ENCODE results near the gene KRTAP10-10.
"Not testable (repeated sequence)": the region's sequence is repeated elsewhere in the genome, so short reads cannot be mapped to it uniquely, and the experiment has no call there.

Gene KRTAP10-10, protein sequence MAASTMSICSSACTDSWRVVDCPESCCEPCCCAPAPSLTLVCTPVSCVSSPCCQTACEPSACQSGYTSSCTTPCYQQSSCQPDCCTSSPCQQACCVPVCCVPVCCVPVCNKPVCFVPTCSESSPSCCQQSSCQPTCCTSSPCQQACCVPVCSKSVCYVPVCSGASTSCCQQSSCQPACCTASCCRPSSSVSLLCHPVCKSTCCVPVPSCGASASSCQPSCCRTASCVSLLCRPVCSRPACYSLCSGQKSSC

DNA sequence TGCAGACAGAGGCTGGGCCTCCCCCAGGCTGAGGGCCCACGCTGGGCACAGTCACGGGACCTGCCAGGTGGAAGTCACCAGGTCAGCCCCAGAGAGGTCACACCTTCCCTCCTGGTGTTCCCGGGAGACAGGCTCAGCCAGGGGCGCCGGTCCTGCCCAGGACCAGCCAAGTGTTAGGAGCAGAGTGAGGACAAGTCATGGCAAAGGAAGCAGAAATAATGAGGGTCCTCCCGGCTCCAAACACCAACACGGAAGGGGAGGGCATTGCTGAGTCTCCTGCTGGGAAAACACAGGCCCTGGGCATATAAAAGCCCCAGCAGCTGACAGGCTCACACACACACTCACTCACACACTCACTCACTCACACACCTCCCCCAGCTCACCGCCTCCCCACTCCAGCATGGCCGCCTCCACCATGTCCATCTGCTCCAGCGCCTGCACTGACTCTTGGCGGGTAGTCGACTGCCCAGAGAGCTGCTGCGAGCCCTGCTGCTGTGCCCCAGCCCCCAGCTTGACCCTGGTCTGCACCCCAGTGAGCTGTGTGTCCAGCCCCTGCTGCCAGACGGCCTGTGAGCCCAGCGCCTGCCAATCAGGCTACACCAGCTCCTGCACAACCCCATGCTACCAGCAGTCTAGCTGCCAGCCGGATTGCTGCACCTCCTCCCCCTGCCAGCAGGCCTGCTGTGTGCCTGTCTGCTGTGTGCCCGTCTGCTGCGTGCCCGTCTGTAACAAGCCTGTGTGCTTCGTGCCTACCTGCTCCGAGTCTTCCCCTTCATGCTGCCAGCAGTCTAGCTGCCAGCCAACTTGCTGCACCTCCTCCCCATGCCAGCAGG is at the start of gene KRTAP10-10:
KRTAP10-10 (plus strand) TSS at position 339 of the 833 bp plus-strand sequence; CDS start at position 401, 62 bp downstream.
- FAIRE-seq, result no peak
- DNase-seq (ENCODE audit: low spot score), result no peak

DNA sequence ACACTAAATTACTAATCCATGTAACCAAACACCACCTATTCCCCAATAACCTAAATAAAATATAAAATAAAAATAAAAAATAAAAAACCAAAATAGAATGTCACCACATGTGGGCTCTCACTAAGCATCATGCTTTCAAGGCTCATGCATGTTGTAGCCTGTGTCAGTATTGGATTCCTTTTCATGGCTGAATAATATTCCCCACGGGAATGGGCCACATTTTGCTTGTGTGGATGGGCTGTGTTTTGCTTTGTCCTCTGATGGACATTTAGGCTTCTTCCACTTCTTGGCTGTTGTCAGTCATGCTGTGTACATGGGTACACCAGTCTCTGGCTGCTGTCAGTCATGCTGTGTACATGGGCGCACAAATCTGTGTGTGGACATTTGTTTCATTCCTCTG is 48.1 kb upstream of the KRTAP10-10 start:
- FAIRE-seq (no peak), DNase-seq (ENCODE audit: low spot score) (no peak)

DNA sequence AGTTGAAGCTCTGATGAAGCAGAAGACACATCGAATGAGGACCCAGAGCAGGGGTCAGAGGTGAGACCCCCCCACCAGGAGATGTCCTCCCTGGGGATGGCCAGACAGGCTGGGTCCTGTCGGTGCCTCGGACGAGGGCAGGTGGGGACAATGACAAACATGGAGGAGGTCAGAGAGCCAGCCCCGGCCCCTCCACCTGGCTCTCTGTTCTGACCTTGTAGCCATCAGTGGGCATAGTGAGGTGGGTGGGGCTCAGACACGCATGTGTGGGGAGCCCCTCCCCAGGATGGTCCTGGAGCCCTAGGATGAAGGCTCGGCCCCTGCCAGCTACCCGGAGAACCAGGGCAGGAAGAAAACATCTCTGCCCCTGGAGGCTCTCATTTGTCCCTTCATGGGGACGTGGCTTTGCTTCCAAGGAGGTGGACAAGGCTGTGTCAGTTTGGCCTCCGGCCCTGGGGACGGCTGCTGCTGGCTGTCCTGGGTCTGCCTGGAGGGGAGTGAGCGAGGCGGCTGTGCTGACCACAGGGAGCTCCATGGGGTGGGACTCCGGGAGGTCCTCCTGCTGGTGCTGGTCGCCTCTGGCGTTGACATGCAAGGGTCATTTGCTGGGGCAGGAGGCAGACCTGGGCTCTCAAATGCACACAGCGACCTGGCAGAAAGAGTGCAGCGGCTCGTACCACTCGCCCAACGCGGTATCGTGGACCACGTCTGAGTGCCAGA is 47.4 kb upstream of the KRTAP10-10 start:
- DNase-seq (ENCODE audit: low spot score), result no peak

DNA sequence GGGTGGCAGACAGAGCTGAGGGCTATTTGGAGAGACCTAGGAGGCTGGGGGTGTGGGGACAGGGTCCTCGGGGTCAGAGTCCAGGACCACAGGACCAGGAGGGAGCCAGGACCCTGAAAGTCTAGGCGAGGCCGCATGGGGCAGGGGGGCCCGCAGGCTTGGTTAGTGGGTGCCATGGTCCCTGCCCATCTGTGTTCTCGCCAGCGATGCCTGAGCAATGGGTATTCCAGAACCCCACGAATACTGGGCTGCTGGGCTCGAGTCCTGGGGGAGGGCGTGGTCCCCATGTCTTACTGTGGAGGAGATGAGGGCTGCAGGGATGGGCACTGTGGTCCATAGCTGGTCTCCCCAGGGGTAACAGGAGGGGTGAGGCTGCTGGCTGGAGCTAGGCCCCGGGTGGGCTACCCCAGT is 46.8 kb upstream of the KRTAP10-10 start:
- FAIRE-seq (no peak), DNase-seq (ENCODE audit: low spot score) (no peak)

More for the DNA sequence above, 47.4 kb upstream of the KRTAP10-10 start:
- no peak for FAIRE-seq

DNA sequence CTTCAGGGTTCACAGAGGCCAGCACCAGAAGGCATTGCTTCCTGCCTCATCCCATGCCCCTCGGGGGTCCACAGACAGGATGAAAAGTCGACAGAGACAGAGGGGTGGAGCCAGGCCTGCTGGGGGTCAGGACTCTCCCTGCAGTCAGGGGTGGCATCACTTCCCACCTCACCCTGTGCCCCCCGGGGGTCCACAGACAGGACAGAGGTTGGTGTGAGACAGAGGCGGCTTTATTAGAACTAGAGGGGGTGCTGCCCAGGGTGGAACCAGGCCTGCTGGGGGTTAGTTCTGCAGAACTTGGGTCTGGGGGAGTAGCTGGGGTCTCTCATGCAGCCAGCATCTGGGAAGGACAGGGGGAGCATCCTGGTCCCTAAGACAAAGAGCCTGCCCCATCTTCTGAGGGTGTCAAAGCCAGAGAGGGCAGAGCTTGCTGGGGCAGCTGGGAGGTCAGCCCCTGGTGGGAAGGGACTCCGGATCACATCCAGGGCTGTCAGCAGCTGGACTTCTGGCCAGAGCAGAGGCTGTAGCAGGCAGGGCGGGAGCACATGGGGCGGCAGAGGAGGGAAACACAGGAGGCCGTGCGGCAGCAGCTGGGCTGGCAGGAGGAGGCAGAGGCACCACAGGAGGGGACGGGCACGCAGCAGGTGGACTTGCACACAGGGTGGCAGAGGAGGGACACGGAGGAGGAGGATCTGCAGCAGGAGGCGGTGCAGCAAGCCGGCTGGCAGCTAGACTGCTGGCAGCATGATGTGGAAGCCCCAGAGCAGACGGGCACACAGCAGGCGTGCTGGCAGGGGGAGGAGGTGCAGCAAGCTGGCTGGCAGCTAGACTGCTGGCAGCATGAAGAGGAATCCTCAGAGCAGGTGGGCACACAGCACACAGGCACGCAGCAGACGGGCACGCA is 46.0 kb upstream of the KRTAP10-10 start:
- FAIRE-seq; DNase-seq (ENCODE audit: low spot score): not testable (repeated sequence)

DNA sequence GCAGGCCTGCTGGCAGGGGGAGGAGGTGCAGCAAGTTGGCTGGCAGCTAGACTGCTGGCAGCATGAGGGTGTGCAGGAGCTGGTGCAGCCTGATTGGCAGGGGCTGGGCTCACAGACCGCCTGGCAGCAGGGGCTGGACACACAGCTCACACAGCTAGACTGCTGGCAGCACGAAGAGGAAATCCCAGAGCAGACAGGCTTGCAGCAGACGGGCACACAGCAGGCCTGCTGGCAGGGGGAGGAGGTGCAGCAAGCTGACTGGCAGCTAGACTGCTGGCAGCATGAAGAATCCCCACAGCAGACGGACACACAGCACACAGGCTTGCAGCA is 45.4 kb upstream of the KRTAP10-10 start:
- not testable (repeated sequence) for DNase-seq (ENCODE audit: low spot score); FAIRE-seq

DNA sequence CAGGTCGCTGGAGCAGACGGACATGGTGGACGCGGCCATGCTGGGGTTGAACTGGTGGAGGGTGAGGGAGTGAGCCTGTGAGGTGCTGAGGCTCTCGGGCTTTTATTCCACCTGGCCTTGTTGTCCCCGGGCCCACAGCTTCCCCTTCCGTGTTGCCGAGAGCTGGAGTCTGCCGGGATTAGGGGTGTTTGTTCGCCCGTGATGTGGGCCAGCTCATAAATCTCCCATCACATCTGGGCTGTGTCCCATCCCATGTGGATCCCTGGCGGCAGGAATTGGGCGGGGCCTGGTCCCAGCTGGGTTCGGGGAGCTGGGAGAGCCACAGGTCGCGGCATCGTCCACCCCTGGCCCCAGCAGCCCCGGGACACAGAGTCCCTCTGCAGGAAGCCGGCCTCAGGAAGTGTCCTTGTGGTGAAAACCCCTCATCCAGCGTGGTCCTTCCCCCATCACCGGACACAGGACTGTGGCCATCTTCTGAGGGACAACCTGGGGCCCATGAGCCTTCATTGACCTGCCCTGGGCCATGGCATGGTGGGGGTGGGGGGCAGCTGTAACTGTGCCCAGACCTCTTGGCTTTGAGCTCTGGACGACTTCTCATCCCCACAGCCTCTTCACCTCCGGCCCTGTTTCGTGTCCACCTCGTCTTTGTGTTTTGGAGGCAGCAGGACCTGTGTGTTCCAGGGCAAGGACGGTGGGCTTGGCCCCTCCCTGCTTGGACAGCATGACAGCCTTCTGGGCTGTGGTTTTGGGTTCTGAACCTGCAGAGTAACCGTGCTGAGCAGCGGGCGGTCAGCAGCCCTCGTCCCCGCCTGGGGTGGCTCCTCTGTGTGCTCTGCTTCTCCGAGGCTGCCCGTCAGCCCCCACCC is 44.5 kb upstream of the KRTAP10-10 start, which contains the start of gene KRTAP10-6:
KRTAP10-6 (minus strand) TSS at position 60 of the 866 bp plus-strand sequence; CDS start at position 39, 21 bp downstream.
- no peak for DNase-seq (ENCODE audit: low spot score)
- no peak for FAIRE-seq

DNA sequence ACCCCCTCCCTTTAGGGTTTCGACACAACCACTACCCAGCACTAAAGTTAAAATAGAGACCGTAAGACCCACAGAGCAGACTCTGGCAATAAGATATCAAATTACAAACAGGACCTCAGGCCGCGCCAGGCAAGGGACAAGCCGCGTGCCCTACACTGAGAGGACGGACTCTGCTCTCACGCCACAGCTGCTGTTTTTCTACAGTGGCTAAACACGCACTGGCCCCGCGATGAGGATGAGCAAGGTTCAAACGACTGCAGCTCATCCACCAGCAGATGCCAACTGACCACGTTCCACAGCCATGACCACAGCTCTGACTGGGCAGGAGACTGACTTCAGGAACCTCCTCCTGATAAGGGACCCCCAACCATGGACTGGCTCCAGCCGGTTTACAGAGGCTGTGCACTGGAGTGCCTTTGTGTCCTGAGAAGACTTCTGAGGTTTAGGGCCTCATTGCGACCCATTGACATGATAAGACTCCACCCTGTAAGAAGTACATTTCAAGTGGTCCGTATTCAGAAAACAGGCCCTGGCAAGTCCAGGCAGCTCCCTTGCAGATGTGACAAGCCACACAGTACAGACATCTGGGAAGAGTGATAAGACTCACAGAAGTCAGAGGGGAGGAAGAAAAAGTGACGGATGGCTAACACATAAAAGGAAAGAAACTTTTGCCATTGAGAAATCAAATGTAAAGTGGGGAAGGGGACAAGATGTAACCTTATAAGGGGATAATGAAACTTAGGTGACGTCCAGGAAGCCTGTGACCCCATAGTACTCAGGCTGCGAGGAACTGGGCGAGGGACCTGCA is 43.4 kb upstream of the KRTAP10-10 start:
- FAIRE-seq (no peak), DNase-seq (ENCODE audit: low spot score) (no peak)

DNA sequence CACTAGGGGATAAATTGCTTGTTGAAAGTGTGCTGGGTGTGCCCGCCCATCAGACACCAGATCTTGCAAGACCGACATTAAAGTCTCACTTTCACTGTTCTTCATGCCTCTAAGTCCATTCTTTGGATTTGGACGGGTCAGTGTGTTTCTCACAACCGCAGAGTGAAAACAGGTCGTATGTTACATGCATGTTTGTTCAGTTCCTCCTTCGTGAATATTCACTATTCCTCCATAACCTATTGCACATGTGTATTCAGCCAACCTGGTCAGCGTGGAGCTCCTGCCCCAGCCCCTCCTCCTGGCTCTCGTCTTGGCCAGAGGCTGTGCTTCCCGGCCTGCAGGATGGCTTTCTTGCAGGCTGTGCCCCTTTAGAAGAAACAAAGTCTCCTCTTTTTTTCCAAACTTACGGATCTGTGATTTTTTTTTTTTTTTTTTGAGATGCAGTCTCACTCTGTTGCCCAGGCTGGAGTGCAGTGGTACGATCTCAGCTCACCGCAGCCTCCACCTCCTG is 42.7 kb upstream of the KRTAP10-10 start:
- DNase-seq (ENCODE audit: low spot score), result no peak
- FAIRE-seq, result no peak

DNA sequence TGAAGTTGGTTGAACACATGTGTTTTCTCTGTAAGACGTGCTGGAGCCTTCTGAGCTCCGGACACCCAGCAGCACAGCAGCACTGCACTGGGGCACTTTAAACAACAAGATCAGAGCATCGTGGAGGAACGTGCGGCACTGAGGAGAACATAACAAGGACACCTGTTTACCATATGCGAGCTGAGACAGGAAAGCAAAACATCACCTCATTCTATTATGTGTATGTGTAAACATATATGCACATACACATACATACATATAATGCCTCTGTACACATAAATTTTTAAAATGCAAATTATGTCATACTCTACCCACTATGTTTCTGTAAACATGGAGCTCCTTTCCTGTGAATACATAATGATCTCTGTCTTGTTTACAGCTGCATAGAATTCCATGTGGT is 41.6 kb upstream of the KRTAP10-10 start:
- FAIRE-seq (no peak), DNase-seq (ENCODE audit: low spot score) (no peak)

DNA sequence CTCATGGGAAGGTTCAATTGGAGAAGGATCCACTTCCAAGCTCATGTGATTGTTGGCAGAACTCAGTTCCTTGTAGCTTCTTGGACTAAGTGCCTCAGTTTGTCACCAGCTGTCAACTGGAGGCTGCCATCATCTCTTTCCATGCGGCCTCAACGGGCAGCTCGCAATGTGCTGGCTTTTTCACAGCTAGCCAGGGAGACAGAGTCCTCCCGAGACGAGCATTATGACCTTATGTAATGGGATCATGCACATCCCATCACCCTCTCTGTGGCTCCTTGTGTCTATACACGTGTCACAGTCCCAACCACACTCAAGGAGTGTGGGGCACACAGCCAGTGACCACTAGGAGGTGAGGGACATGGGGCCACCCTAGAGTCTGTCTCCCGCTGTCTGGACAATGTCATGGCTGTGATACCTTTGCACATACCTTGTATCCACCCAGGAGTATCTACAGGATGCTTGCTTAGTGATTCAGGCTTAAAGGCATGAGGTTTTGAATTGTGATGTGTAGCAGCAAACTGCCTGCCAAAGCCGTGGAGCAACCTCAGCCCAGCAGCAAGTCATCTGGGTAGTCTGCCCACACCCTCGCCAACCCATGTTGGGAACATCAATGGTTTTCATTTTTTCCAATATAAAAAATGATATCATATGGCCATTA is 41.0 kb upstream of the KRTAP10-10 start:
- DNase-seq (ENCODE audit: low spot score), result no peak
- no peak for FAIRE-seq

DNA sequence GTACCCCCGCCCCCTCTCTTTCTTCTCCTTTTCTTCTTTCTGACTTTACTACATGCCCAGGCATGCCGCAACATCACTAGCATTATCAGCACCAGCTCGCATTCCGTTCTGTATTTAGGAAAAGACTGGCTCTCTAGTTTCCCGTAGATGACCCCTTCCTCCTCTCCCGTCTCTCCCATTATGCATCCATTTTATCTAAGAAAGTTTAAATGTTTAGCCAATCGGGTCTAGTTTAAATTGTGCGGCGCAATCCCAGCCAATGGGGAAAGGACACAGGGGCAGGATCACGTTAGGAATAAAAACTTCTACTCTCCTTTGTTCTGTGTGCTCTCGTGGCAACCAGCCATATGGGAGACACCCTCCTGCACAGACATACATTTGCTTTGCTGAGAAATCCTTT is 39.1 kb upstream of the KRTAP10-10 start:
- FAIRE-seq (no peak), DNase-seq (ENCODE audit: low spot score) (no peak)

DNA sequence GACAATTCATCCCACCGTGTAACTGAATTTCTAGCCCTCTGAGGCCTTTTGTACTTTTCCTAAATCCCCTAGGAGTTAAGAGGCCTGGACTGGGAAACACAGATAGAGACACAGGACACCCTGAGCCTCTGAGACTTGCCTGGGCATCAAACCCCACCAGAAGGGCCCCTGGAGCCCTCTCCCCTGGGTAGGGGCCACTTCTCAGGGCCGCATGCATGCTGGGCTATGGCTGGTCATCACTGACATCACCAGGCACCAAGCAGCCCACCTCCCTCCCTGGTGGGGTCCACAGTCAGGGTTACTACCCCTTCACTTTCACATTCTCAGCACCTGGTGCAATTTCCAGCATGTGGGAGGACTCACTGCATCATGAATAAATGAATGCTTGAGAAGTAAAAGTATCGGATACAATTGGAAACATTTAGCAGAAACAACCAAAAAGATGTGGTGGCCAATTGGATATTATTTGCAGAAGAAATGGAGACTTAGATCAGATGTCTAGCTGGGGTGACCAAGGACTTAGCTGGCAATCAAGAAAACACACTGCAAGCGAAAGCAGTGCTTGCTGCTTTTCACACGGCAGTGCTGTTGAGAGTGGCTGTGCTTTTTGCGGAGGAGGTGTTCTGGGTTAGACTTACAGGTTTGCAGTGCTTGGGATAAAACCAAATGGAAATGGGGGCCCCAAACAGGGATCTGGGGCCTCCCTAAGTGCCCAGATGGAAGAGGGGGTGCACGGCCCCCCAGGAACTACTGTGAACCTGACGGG is 37.7 kb upstream of the KRTAP10-10 start:
- FAIRE-seq (no peak), DNase-seq (ENCODE audit: low spot score) (no peak)

DNA sequence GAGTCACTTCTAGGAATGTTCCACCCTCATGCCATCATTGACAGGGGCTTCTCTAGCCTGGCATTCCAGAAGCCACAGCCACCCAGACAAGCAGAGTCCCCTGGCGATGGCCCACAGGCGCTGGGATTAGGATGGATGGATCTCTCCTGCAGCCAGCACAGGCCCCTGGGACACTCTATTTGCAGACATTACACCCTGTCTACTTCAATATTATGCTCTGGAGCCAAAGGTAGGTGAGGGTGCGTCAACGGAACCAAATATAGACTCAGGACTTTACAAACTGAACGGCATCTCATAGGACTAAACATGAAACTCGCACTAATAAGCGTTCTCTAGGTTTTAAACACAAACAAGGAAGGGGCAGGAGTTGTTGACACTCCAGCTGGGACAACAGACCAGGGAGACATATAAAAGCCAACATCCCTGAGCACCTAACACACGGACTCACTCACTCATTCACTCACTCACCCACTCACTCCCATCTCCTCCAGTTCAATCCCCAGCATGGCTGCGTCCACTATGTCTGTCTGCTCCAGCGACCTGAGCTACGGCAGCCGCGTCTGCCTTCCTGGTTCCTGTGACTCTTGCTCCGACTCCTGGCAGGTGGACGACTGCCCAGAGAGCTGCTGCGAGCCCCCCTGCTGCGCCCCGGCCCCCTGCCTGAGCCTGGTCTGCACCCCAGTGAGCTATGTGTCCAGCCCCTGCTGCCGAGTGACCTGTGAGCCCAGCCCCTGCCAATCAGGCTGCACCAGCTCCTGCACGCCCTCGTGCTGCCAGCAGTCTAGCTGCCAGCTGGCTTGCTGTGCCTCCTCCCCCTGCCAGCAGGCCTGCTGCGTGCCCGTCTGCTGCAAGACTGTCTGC is 36.8 kb upstream of the KRTAP10-10 start, which contains the start of gene KRTAP10-7:
KRTAP10-7 (plus strand) TSS at position 480 of the 861 bp plus-strand sequence; CDS start at position 505, 25 bp downstream.
- FAIRE-seq; DNase-seq (ENCODE audit: low spot score): not testable (repeated sequence)

DNA sequence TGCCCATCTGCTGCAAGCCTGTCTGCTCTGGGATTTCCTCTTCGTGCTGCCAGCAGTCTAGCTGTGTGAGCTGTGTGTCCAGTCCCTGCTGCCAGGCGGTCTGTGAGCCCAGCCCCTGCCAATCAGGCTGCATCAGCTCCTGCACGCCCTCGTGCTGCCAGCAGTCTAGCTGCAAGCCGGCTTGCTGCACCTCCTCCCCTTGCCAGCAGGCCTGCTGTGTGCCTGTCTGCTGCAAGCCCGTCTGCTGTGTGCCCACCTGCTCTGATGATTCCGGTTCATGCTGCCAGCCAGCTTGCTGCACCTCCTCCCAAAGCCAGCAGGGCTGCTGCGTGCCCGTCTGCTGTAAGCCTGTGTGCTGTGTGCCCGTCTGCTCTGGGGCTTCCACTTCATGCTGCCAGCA is 36.1 kb upstream of the KRTAP10-10 start:
- peak; percentile 90 for FAIRE-seq
- not testable (repeated sequence) for DNase-seq (ENCODE audit: low spot score)

Data from urothelium cell line (cell line).